HL-60 (cell line): Measurements from ENCODE around the gene RDH5.

Source experiments
- DNase-seq, 2 experiments: peaks; one replicate each; pipeline ENCODE4 v3.0.0-alpha.2; 2010 to 2020; ENCODE audit warnings: low read depth in 1 of 2, low spot score in 1 of 2
- H3K27ac ChIP-seq: fragments of 250-450 bp; sonication (Bioruptor Pico); replicated peaks from 2 replicates; pipeline ENCODE4 v1.5.1; 2020; ENCODE audit warnings: mild to moderate bottlenecking, moderate library complexity
- H3K27me3 ChIP-seq: fragments of 250-450 bp; sonication (Bioruptor Pico); 2 replicates; pipeline ENCODE4 v1.5.1; 2021; ENCODE audit warnings: mild to moderate bottlenecking, moderate library complexity; ENCODE audit not compliant: insufficient read depth, poor library complexity, severe bottlenecking
- H3K4me3 ChIP-seq: replicated peaks from 2 replicates; pipeline ENCODE4 v1.5.1; 2011; ENCODE audit warnings: mild to moderate bottlenecking, control low read depth, low read length; ENCODE audit not compliant: insufficient read depth
- GABPA ChIP-seq: IDR thresholded peaks from 2 replicates; pipeline ENCODE4 v1.6.1; 2012; ENCODE audit warnings: low read depth
- POLR2AphosphoS5 ChIP-seq: IDR thresholded peaks from 2 replicates; pipeline ENCODE4 v1.6.1; 2012; ENCODE audit warnings: low read depth
- SPI1 ChIP-seq: IDR thresholded peaks from 2 replicates; pipeline ENCODE4 v1.6.1; 2012; ENCODE audit warnings: low read depth, mild to moderate bottlenecking, borderline replicate concordance
- TF ChIP-seq, protein P1 (sequence below): IDR thresholded peaks from 2 replicates; pipeline ENCODE4 v1.6.1; 2012; ENCODE audit warnings: low read depth; ENCODE audit not compliant: insufficient replicate concordance
- TF ChIP-seq, protein P2 (sequence below): IDR thresholded peaks from one replicate; pipeline ENCODE4 v1.5.1; 2011; ENCODE audit warnings: low read length, control low read depth, inconsistent platforms; ENCODE audit not compliant: insufficient read depth

The RDH5 gene

DNA sequence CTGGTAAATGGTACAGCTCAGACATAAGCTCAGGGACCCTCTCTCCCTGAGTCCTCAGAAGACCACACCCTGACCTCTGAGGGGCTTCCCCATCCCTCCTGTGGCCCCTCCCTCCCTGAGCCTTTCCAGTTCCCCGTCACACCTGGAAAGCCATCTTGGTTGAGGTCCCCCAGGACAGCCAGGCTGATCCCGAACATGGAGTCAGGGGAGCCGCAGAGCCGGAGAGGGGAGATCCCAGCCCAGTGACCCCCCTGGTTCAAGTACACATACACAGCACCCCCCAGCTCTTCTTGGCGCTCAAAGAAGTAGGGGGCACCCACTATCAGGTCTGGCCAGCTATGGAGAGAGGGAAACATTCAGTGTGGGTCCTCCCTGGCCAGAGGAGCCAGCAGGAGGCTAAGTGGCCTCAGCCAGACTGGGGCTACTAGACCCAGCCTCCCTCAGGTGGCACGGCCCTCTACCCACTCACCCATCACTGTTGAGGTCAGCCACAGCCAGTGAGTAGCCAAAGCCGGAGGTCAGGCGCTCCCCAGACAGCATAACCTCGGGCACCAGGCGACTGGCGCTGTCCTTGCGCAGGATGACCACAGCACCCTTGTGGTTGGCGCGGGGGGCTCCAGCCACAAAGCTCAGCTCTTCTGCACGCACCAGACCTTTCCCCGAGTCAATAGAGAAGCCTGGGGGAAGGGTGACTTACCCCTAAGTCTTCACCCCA is 21.8 kb upstream of the RDH5 start:
- H3K4me3 ChIP-seq, result no peak overlapping the region
- no peak overlapping the region for H3K27ac ChIP-seq
- H3K27me3 ChIP-seq, result no peaks in the 10 kb centered on the region
- DNase-seq, result no peak
- TF ChIP-seq, protein P1, sequence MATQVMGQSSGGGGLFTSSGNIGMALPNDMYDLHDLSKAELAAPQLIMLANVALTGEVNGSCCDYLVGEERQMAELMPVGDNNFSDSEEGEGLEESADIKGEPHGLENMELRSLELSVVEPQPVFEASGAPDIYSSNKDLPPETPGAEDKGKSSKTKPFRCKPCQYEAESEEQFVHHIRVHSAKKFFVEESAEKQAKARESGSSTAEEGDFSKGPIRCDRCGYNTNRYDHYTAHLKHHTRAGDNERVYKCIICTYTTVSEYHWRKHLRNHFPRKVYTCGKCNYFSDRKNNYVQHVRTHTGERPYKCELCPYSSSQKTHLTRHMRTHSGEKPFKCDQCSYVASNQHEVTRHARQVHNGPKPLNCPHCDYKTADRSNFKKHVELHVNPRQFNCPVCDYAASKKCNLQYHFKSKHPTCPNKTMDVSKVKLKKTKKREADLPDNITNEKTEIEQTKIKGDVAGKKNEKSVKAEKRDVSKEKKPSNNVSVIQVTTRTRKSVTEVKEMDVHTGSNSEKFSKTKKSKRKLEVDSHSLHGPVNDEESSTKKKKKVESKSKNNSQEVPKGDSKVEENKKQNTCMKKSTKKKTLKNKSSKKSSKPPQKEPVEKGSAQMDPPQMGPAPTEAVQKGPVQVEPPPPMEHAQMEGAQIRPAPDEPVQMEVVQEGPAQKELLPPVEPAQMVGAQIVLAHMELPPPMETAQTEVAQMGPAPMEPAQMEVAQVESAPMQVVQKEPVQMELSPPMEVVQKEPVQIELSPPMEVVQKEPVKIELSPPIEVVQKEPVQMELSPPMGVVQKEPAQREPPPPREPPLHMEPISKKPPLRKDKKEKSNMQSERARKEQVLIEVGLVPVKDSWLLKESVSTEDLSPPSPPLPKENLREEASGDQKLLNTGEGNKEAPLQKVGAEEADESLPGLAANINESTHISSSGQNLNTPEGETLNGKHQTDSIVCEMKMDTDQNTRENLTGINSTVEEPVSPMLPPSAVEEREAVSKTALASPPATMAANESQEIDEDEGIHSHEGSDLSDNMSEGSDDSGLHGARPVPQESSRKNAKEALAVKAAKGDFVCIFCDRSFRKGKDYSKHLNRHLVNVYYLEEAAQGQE, result no peak
- TF ChIP-seq, protein P2, sequence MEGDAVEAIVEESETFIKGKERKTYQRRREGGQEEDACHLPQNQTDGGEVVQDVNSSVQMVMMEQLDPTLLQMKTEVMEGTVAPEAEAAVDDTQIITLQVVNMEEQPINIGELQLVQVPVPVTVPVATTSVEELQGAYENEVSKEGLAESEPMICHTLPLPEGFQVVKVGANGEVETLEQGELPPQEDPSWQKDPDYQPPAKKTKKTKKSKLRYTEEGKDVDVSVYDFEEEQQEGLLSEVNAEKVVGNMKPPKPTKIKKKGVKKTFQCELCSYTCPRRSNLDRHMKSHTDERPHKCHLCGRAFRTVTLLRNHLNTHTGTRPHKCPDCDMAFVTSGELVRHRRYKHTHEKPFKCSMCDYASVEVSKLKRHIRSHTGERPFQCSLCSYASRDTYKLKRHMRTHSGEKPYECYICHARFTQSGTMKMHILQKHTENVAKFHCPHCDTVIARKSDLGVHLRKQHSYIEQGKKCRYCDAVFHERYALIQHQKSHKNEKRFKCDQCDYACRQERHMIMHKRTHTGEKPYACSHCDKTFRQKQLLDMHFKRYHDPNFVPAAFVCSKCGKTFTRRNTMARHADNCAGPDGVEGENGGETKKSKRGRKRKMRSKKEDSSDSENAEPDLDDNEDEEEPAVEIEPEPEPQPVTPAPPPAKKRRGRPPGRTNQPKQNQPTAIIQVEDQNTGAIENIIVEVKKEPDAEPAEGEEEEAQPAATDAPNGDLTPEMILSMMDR, result no peak
- TF ChIP-seq POLR2AphosphoS5 (no peak), SPI1 (no peak), GABPA (no peak)

DNA sequence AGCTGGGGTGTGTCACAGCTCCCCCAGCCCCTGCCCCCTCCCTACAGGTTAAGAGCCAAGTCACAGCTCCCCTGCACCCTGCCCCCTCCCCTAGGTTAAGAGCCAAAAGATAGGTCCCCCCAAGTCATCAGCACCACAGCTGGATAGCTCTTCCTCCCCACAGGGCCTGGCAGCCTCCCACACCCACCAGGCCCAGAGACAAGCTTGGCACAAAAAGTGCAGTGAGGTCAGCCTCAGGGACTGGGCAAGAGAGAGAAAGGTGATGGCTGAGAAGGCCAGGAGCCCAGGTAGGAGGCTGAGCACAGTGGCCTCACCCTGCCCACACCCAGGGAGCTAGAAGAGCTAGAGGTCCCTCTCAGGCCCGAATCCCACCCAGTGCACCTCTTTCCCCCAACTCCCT is 21.2 kb upstream of the RDH5 start:
- H3K27ac ChIP-seq, result no peak overlapping the region
- no peak for DNase-seq
- H3K4me3 ChIP-seq, result no peak overlapping the region
- TF ChIP-seq GABPA (no peak), SPI1 (no peak)
- H3K27me3 ChIP-seq, result no peaks in the 10 kb centered on the region

DNA sequence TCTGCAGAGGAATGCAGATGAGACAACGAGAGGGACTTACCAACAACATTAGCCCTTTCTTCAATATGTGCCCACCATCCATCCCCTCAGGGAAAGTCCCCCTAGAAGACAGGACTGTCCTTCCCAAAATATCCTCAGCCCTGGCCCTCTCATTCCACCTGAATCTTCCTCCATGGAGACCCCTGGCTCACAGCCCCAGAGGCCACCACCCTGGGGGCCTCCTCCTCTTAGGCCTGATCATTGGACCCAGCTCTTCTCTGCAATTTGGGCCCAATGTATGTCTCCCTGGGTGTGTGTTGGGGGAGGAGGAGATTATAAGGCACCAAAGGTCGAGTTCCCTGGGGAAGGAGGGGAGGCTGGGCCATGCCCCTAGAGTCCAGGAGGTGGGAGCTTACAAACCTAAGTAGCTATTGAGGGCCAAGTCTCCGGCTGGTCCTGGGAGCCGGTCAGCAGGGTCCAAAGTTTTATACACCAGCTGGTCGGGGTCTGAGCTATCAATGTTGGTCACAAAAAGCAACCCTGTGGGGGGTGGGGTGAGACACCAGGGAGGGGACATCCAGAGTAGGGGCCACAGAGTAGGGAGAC is 20.6 kb upstream of the RDH5 start:
- DNase-seq, result no peak
- no peak overlapping the region for H3K27ac ChIP-seq
- no peak overlapping the region for H3K4me3 ChIP-seq
- TF ChIP-seq GABPA (no peak), SPI1 (no peak), POLR2AphosphoS5 (no peak)
- TF ChIP-seq, protein P1, result no peak
- TF ChIP-seq, protein P2, result no peak
- H3K27me3 ChIP-seq, result no peaks in the 10 kb centered on the region

DNA sequence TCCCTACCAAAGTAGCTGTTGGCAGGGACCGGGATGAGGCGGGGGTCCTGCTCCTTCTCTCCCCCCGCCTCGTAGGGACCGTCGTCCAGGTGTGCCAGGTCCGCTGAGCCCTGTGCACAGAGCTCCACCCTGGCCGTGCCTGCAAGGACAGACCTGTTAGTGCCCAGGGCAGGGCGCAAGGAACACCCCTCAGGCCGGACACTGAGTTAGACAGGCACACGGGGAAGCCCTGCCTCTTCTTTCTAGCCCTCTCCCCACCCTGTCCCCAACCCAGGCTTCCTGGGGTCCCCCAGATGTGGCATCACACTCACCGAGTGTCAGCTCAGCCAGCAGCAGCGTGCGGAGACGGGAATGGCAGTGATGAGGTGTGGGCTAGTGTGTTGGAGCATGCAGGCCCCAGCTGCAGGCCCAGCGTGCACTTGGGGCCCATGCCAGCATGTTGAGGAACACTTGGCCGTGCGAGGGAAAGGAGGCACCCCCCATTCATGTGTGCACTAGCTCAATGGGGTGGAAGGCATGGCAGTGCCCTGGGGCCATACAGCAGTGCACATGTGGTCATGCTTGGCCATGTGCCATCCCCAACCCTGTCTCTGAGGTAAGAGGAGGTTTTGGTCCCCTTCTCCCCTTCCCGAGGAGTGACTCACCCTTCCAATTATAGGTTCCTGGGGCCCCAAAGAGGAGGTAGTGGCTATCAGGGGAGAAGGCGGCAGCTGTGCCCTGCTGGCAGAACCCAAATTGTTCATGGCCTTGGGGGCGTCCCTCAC is 19.8 kb upstream of the RDH5 start:
- H3K4me3 ChIP-seq, result no peak overlapping the region
- no peaks in the 10 kb centered on the region for H3K27me3 ChIP-seq
- H3K27ac ChIP-seq, result no peak overlapping the region
- peak in 1 of 2 experiments; percentile 86 for DNase-seq
- TF ChIP-seq SPI1 (no peak), POLR2AphosphoS5 (no peak)
- TF ChIP-seq, protein P1, result no peak
